HCT116 (cell line): ENCODE data around the gene ZNRF2. TPM values are rescaled to one million over a fixed set of nuclear protein-coding genes. Genes with fewer than 3 reads are reported as not detected.
"Not testable (repeated sequence)": the region's sequence is repeated elsewhere in the genome, so short reads cannot be mapped to it uniquely, and the experiment has no call there.

Experiments
- ATAC-seq: fragments of 200-7000 bp; cut with Tn5 transposase; 2 replicates; pipeline ENCODE4 v1.9.1; 2020; ENCODE audit warnings: mild to moderate bottlenecking, moderate library complexity
- BruUV-seq: library from RNA; stranded (reverse); fragments of 400-500 nt; replicated peaks from 2 replicates; lab custom pipeline; 2021; lab: Mats Ljungman, UMichigan
- CTCF ChIA-PET: fragments of 300-600 bp; sonication (Branson Sonifier 250); formaldehyde crosslinking; loops from one replicate; lab custom pipeline; 2021; ENCODE audit warnings: antibody characterized with exemption; lab: Charles Lee
- POLR2A ChIA-PET: fragments of 300-600, 350-600 bp; sonication (Branson Sonifier 250); formaldehyde crosslinking; loops from one replicate; lab custom pipeline; 2021; ENCODE audit warnings: antibody characterized with exemption; lab: Charles Lee
- RAD21 ChIA-PET, 2 experiments: fragments of 300-600 bp; sonication (Branson Sonifier 250); formaldehyde crosslinking; loops; one replicate each; lab custom pipeline; 2023; ENCODE audit warnings: low total read pairs in 2 of 2; ENCODE audit not compliant: uncharacterized antibody in 2 of 2, unreplicated experiment in 2 of 2, low non-redundant PET in 1 of 2; lab: Charles Lee
- DNase-seq: peaks from one replicate; pipeline ENCODE4 v3.0.0-alpha.2; 2010; ENCODE audit warnings: low read depth, low spot score
- H2AFZ ChIP-seq: fragments of 200-600 bp; shearing (Covaris generic), sonication (generic); 2 replicates; pipeline ENCODE4 v1.6.1; 2017; ENCODE audit warnings: low read depth, mixed run types, mixed read lengths, antibody characterized with exemption, low read length; ENCODE audit not compliant: poor library complexity, severe bottlenecking
- H3K27ac ChIP-seq: 2 replicates; pipeline ENCODE4 v1.5.1; 2012; ENCODE audit warnings: low read depth, low read length
- H3K27me3 ChIP-seq: fragments of 200-600 bp; sonication (generic); 2 replicates; pipeline ENCODE4 v1.6.1; 2016; ENCODE audit warnings: mixed run types, low read length, mixed read lengths; ENCODE audit not compliant: insufficient read depth
- H3K36me3 ChIP-seq, 2 experiments: fragments of 200-500 bp in 1 of 2; fragments of 200-600 bp in 1 of 2; sonication (Bioruptor generic) in 1 of 2; sonication (generic) in 1 of 2; 2 replicates each; pipeline versions ENCODE4 v1.5.1 to v1.6.1; 2014 to 2016; ENCODE audit warnings: low read length in 2 of 2, inconsistent platforms in 1 of 2, mixed read lengths in 1 of 2, mixed run types in 1 of 2; ENCODE audit not compliant: insufficient read depth in 2 of 2, control insufficient read depth in 1 of 2
- H3K4me1 ChIP-seq, 2 experiments: fragments of 200-600 bp in 1 of 2; sonication (generic) in 1 of 2; 2 replicates each; pipeline versions ENCODE4 v1.5.1 to v1.6.1; 2012 to 2017; ENCODE audit warnings: low read length in 2 of 2, inconsistent platforms in 1 of 2, mild to moderate bottlenecking in 1 of 2, mixed read lengths in 1 of 2, mixed run types in 1 of 2, moderate library complexity in 1 of 2; ENCODE audit not compliant: insufficient read depth in 2 of 2, control insufficient read depth in 1 of 2
- H3K4me2 ChIP-seq: fragments of 200-600 bp; sonication (generic); 2 replicates; pipeline ENCODE4 v1.6.1; 2017; ENCODE audit warnings: mixed run types, low read length, mixed read lengths
- H3K4me3 ChIP-seq, 2 experiments: fragments of 200-600 bp in 1 of 2; sonication (generic) in 1 of 2; replicated peaks in 1 of 2; 2 replicates each; pipeline ENCODE4 v1.5.1; 2011 to 2016; ENCODE audit warnings: low read length in 2 of 2, control low read depth in 1 of 2, low read depth in 1 of 2, mild to moderate bottlenecking in 1 of 2, mixed read lengths in 1 of 2, mixed run types in 1 of 2
- H3K79me2 ChIP-seq: fragments of 200-600 bp; sonication (generic); 2 replicates; pipeline ENCODE4 v1.6.1; 2017; ENCODE audit warnings: mild to moderate bottlenecking, mixed run types, low read length, moderate library complexity, mixed read lengths; ENCODE audit not compliant: insufficient read depth
- H3K9ac ChIP-seq: fragments of 200-600 bp; sonication (generic); 2 replicates; pipeline ENCODE4 v1.6.1; 2016; ENCODE audit warnings: low read length, mixed read lengths
- H3K9me2 ChIP-seq: fragments of 200-600 bp; sonication (generic), shearing (Covaris generic); 2 replicates; pipeline ENCODE4 v1.6.1; 2017; ENCODE audit warnings: mixed run types, mild to moderate bottlenecking, moderate library complexity; ENCODE audit not compliant: insufficient read depth
- H3K9me3 ChIP-seq, 2 experiments: fragments of 200-500 bp in 1 of 2; fragments of 200-600 bp in 1 of 2; sonication (Bioruptor generic) in 1 of 2; sonication (generic) in 1 of 2; 2 replicates each; pipeline ENCODE4 v1.6.1; 2014 to 2017; ENCODE audit warnings: low read length in 2 of 2, mixed read lengths in 2 of 2, inconsistent platforms in 1 of 2, low read depth in 1 of 2, mild to moderate bottlenecking in 1 of 2, mixed run types in 1 of 2, moderate library complexity in 1 of 2; ENCODE audit not compliant: control insufficient read depth in 1 of 2, insufficient read depth in 1 of 2
- H4K20me1 ChIP-seq: fragments of 200-600 bp; sonication (generic), shearing (Covaris generic); 2 replicates; pipeline ENCODE4 v1.6.1; 2017; ENCODE audit warnings: mixed run types, mild to moderate bottlenecking, moderate library complexity; ENCODE audit not compliant: insufficient read depth
- CEBPB ChIP-seq: IDR thresholded peaks from 2 replicates; pipeline ENCODE4 v1.6.1; 2012; ENCODE audit warnings: low read depth
- ELF1 ChIP-seq: IDR thresholded peaks from 2 replicates; pipeline ENCODE4 v1.6.1; 2012; ENCODE audit warnings: low read depth, borderline replicate concordance
- EZH2 ChIP-seq: fragments of 200-600 bp; sonication (generic); IDR thresholded peaks from 2 replicates; pipeline ENCODE4 v1.6.1; 2017; ENCODE audit warnings: antibody characterized with exemption, mixed run types
- EZH2phosphoT487 ChIP-seq: fragments of 200-600 bp; IDR thresholded peaks from 2 replicates; pipeline ENCODE4 v1.6.1; 2018; ENCODE audit warnings: antibody characterized with exemption, borderline replicate concordance
- SRF ChIP-seq: IDR thresholded peaks from 2 replicates; pipeline ENCODE4 v1.6.1; 2012; ENCODE audit warnings: low read depth
- ZFX ChIP-seq: fragments of 450-650 bp; IDR thresholded peaks from 2 replicates; pipeline ENCODE4 v1.6.1; 2017
- ZNF274 ChIP-seq: fragments of 200-500 bp; sonication (Bioruptor generic); IDR thresholded peaks from 2 replicates; pipeline ENCODE4 v1.6.1; 2014; ENCODE audit warnings: mild to moderate bottlenecking, low read depth, low read length, inconsistent platforms
- intact Hi-C: fragments of 100-400 bp; cut with micrococcal nuclease; formaldehyde crosslinking; loops from 2 replicates; pipeline ENCODE4 v1.10.0; 2022
- total RNA-seq: library from RNA; stranded (reverse); gene quantifications from one replicate; pipeline ENCODE4 v1.2.1, GENCODE V29; 2021; ENCODE audit not compliant: unreplicated experiment
- TF ChIP-seq, protein P1 (sequence below): IDR thresholded peaks from 2 replicates; pipeline ENCODE4 v1.6.1; 2012

Gene ZNRF2
- total RNA-seq, 1 experiment from 2014 or later = 10.2 TPM

DNA sequence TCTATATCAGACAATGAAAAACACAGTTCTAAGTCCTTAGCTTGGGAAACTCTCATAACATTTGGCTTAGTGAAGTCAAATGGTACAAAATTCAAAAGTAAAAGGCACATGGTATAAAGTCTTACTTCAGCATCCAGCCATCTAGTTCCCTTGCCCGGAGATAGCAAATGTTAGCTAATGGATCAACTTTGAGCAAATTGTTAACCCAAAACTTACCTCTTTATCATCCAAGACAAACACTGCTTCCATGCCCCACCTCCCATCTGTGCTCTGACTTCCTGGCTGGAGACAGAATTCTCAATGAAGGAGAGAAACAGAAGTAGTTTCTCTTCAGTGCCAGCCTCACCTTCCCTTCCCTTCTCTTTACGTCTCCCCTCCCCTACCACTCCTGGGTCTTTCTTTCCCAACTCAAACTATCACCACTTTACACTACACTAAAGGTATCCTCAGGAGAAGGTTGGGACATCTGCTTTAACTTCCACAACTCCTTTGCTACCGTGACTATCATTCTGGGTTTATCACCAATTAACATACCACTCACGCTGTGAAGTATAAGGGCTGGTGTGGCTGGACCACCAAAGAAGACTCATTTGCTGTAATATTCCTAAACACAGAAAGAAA is 21.2 kb upstream of the ZNRF2 start (continued):
- TF ChIP-seq SRF (no peak), CEBPB (no peak), ZFX (no peak), ELF1 (no peak), EZH2 (no peak), ZNF274 (no peak)
- TF ChIP-seq, protein P1, sequence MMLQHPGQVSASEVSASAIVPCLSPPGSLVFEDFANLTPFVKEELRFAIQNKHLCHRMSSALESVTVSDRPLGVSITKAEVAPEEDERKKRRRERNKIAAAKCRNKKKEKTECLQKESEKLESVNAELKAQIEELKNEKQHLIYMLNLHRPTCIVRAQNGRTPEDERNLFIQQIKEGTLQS = no peak
- TF ChIP-seq, all 23 proteins: peak for 0

DNA sequence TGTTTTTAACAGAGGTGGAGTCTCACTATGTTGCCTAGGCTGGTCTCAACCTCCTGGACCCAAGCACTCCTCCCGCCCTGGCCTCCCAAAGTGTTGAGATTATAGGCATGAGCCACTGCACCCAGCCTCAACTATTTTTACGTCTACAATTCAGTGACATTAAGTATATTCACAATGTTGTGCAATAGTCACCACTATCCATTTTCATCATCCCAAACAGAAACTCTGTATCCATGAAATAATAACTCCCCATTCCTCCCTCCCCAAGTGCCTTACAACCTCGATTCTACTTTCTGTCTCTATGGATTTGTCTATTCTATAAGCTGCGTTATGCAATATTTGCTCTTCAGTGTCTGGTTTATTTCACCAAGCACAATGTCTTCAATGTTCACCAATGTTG is 20.3 kb upstream of the ZNRF2 start:
- H3K4me2 ChIP-seq = no peak overlapping the region
- intact Hi-C loops = no loop called here
- CTCF ChIA-PET = no interaction called here
- no peak overlapping the region for H3K27ac ChIP-seq
- H3K36me3 ChIP-seq = no peaks in the 10 kb centered on the region
- RAD21 ChIA-PET = no interaction called here
- ATAC-seq (no peak), DNase-seq (no peak)
- H3K4me3 ChIP-seq = no peak overlapping the region
- H3K9me2 ChIP-seq = no peaks in the 10 kb centered on the region
- H3K9ac ChIP-seq = no peak overlapping the region
- no peaks in the 10 kb centered on the region for H3K27me3 ChIP-seq
- no peaks in the 10 kb centered on the region for H3K9me3 ChIP-seq
- H4K20me1 ChIP-seq = no peaks in the 10 kb centered on the region
- no peak for TF ChIP-seq EZH2phosphoT487
- POLR2A ChIA-PET = no interaction called here
- no peaks in the 10 kb centered on the region for H3K79me2 ChIP-seq
- BruUV-seq = no TSS peak
- H2AFZ ChIP-seq = no peak overlapping the region
- no peaks in the 10 kb centered on the region for H3K4me1 ChIP-seq

DNA sequence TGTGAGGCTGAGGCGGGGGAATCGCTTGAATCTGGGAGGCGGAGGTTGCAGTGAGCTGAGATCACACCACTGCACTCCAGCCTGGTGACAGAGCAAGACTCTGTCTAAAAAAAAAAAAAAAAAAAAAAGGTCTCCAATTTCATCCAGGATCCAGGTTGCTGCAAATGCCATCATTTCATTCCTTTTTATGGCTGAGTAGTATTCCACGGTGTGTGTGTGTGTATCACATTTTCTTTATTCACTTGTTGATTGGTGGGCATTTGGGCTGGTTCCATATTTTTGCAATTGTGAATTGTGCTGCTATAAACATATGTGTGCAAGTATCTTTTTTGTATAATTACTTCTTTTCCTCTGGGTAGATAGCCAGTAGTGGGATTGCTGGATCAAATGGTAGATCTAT is 19.2 kb upstream of the ZNRF2 start:
- POLR2A ChIA-PET, H3K9me3 ChIP-seq, RAD21 ChIA-PET, H3K79me2 ChIP-seq, H4K20me1 ChIP-seq, H3K4me2 ChIP-seq, H2AFZ ChIP-seq, H3K27ac ChIP-seq, BruUV-seq, H3K9me2 ChIP-seq, CTCF ChIA-PET, DNase-seq, H3K9ac ChIP-seq, H3K36me3 ChIP-seq, intact Hi-C loops, H3K27me3 ChIP-seq, ATAC-seq, H3K4me3 ChIP-seq, H3K4me1 ChIP-seq: not testable (repeated sequence)
